H9 (cell line): ENCODE results near the gene CLCN5. TPM values are rescaled to one million over a fixed set of nuclear protein-coding genes. Genes with fewer than 3 reads are reported as not detected.

Source experiments
- DNase-seq: peaks from one replicate; pipeline ENCODE4 v3.0.0-alpha.2; 2017
- H2AFZ ChIP-seq: one replicate; pipeline ENCODE4 v1.6.1; 2013; ENCODE audit warnings: mild to moderate bottlenecking, low read length, control low read depth, moderate library complexity
- H2AK5ac ChIP-seq: 2 replicates; pipeline ENCODE4 v1.6.1; 2013; ENCODE audit warnings: low read length, control low read depth, mixed read lengths; ENCODE audit not compliant: insufficient read length
- H2BK120ac ChIP-seq: one replicate; pipeline ENCODE4 v1.6.1; 2013; ENCODE audit warnings: low read depth, mild to moderate bottlenecking, low read length, control low read depth, inconsistent platforms; ENCODE audit not compliant: poor library complexity, severe bottlenecking
- H2BK12ac ChIP-seq: 2 replicates; pipeline ENCODE4 v1.6.1; 2013; ENCODE audit warnings: low read length, control low read depth, mixed read lengths, low read depth; ENCODE audit not compliant: insufficient read length
- H2BK15ac ChIP-seq: 2 replicates; pipeline ENCODE4 v1.6.1; 2013; ENCODE audit warnings: low read depth, low read length, control low read depth
- H2BK20ac ChIP-seq: one replicate; pipeline ENCODE4 v1.6.1; 2013; ENCODE audit warnings: low read depth, mild to moderate bottlenecking, low read length, control low read depth, inconsistent platforms; ENCODE audit not compliant: poor library complexity, severe bottlenecking
- H2BK5ac ChIP-seq: 2 replicates; pipeline ENCODE4 v1.6.1; 2013; ENCODE audit warnings: low read length, control low read depth, mixed read lengths; ENCODE audit not compliant: insufficient read length
- H3K14ac ChIP-seq: 2 replicates; pipeline ENCODE4 v1.6.1; 2013; ENCODE audit warnings: low read length, control low read depth; ENCODE audit not compliant: insufficient read depth
- H3K18ac ChIP-seq: 2 replicates; pipeline ENCODE4 v1.6.1; 2013; ENCODE audit warnings: low read depth, mild to moderate bottlenecking, mixed read lengths, low read length, control low read depth; ENCODE audit not compliant: insufficient read length
- H3K23ac ChIP-seq: 2 replicates; pipeline ENCODE4 v1.6.1; 2013; ENCODE audit warnings: low read length, control low read depth, mixed read lengths, low read depth; ENCODE audit not compliant: insufficient read length
- H3K23me2 ChIP-seq: 2 replicates; pipeline ENCODE4 v1.6.1; 2013; ENCODE audit warnings: low read depth, mild to moderate bottlenecking, mixed read lengths, low read length, control low read depth; ENCODE audit not compliant: insufficient read length, poor library complexity, severe bottlenecking
- H3K27ac ChIP-seq: 2 replicates; pipeline ENCODE4 v1.5.1; 2013; ENCODE audit warnings: low read length, control low read depth, mixed read lengths, low read depth; ENCODE audit not compliant: insufficient read length
- H3K27me3 ChIP-seq: 2 replicates; pipeline ENCODE4 v1.6.1; 2013; ENCODE audit warnings: low read length, control low read depth, inconsistent platforms; ENCODE audit not compliant: insufficient read depth
- H3K4ac ChIP-seq: 2 replicates; pipeline ENCODE4 v1.6.1; 2013; ENCODE audit warnings: low read depth, mild to moderate bottlenecking, control low read depth, inconsistent platforms, low read length, moderate library complexity
- H3K4me1 ChIP-seq: 2 replicates; pipeline ENCODE4 v1.6.1; 2013; ENCODE audit warnings: low read length, control low read depth, inconsistent platforms; ENCODE audit not compliant: insufficient read depth
- H3K4me2 ChIP-seq: 2 replicates; pipeline ENCODE4 v1.6.1; 2013; ENCODE audit warnings: low read length, control low read depth, mixed read lengths; ENCODE audit not compliant: insufficient read length, insufficient read depth
- H3K56ac ChIP-seq: 2 replicates; pipeline ENCODE4 v1.6.1; 2013; ENCODE audit warnings: low read depth, mild to moderate bottlenecking, mixed read lengths, low read length, control low read depth; ENCODE audit not compliant: insufficient read length
- H3K79me1 ChIP-seq: 2 replicates; pipeline ENCODE4 v1.6.1; 2013; ENCODE audit warnings: low read depth, mild to moderate bottlenecking, moderate library complexity, low read length, control low read depth, inconsistent platforms; ENCODE audit not compliant: insufficient read depth, poor library complexity, severe bottlenecking
- H3K79me2 ChIP-seq: 2 replicates; pipeline ENCODE4 v1.6.1; 2013; ENCODE audit warnings: low read length, control low read depth, inconsistent platforms; ENCODE audit not compliant: insufficient read depth
- H3K9ac ChIP-seq: 2 replicates; pipeline ENCODE4 v1.6.1; 2013; ENCODE audit warnings: low read length, control low read depth, mixed read lengths; ENCODE audit not compliant: insufficient read length; ENCODE audit errors: extremely low read depth
- H3K9me3 ChIP-seq: one replicate; pipeline ENCODE4 v1.6.1; 2013; ENCODE audit warnings: low read depth, low read length, inconsistent platforms; ENCODE audit not compliant: control insufficient read depth
- H3T11ph ChIP-seq: one replicate; pipeline ENCODE4 v1.6.1; 2013; ENCODE audit warnings: mild to moderate bottlenecking, low read length, control low read depth, inconsistent platforms
- H4K20me1 ChIP-seq: one replicate; pipeline ENCODE4 v1.6.1; 2013; ENCODE audit not compliant: control insufficient read depth, insufficient read length, insufficient read depth
- H4K5ac ChIP-seq: 2 replicates; pipeline ENCODE4 v1.6.1; 2013; ENCODE audit warnings: low read depth, mild to moderate bottlenecking, mixed read lengths, low read length, control low read depth; ENCODE audit not compliant: insufficient read length
- H4K8ac ChIP-seq: replicated peaks from 2 replicates; pipeline ENCODE4 v1.6.1; 2013; ENCODE audit warnings: low read length, control low read depth, mixed read lengths, low read depth; ENCODE audit not compliant: insufficient read length
- H4K91ac ChIP-seq: 2 replicates; pipeline ENCODE4 v1.6.1; 2013; ENCODE audit warnings: low read depth, mild to moderate bottlenecking, moderate library complexity, mixed read lengths, low read length, control low read depth; ENCODE audit not compliant: insufficient read length
- H3K27ac Mint-ChIP-seq, 3 experiments: 2 replicates in 2 of 3; 3 replicates in 1 of 3; pipeline ENCODE4 v1.8.0; 2020 to 2021; ENCODE audit warnings: mixed read lengths in 3 of 3, mild to moderate bottlenecking in 1 of 3, moderate library complexity in 1 of 3
- H3K27me3 Mint-ChIP-seq: 2 replicates; pipeline ENCODE4 v1.8.0; 2021; ENCODE audit warnings: low read depth, mild to moderate bottlenecking, moderate library complexity, mixed read lengths
- H3K36me3 Mint-ChIP-seq, 3 experiments: 2 replicates in 2 of 3; 3 replicates in 1 of 3; pipeline ENCODE4 v1.8.0; 2020 to 2021; ENCODE audit warnings: low read depth in 3 of 3, mixed read lengths in 3 of 3; ENCODE audit not compliant: insufficient read depth in 1 of 3
- H3K4me1 Mint-ChIP-seq, 2 experiments: 2 replicates each; pipeline ENCODE4 v1.8.0; 2020; ENCODE audit warnings: mixed read lengths in 2 of 2
- H3K4me3 Mint-ChIP-seq, 2 experiments: 2 replicates in 1 of 2; 3 replicates in 1 of 2; pipeline ENCODE4 v1.8.0; 2020 to 2021; ENCODE audit warnings: mild to moderate bottlenecking in 2 of 2, mixed read lengths in 2 of 2, moderate library complexity in 1 of 2
- H3K9me3 Mint-ChIP-seq, 2 experiments: 2 replicates in 1 of 2; 3 replicates in 1 of 2; pipeline ENCODE4 v1.8.0; 2020; ENCODE audit warnings: mild to moderate bottlenecking in 2 of 2, mixed read lengths in 2 of 2, moderate library complexity in 1 of 2
- WGBS: extraction: QIAGEN DNeasy Blood & Tissue Kit; methylation state at CpG from one replicate; pipeline ENCODE4 v1.1.7; 2013; ENCODE audit warnings: missing lambda C conversion rate, low lambda C conversion rate, mixed read lengths; ENCODE audit not compliant: insufficient read length; ENCODE audit errors: extremely low coverage; 5-methylcytosine and 5-hydroxymethylcytosine counted together
- total RNA-seq: library from RNA; stranded (reverse); gene quantifications from 2 replicates; pipeline ENCODE4 v1.2.1, GENCODE V29; 2021
- TF ChIP-seq, protein P1 (sequence below): fragments of 200-600 bp; sonication (generic); conservative IDR thresholded peaks from 3 replicates; pipeline ENCODE4 v1.8.0; 2021; ENCODE audit warnings: antibody characterized with exemption, mild to moderate bottlenecking

Gene CLCN5
- total RNA-seq, 1 experiment from 2014 or later, result 5.9 TPM

DNA sequence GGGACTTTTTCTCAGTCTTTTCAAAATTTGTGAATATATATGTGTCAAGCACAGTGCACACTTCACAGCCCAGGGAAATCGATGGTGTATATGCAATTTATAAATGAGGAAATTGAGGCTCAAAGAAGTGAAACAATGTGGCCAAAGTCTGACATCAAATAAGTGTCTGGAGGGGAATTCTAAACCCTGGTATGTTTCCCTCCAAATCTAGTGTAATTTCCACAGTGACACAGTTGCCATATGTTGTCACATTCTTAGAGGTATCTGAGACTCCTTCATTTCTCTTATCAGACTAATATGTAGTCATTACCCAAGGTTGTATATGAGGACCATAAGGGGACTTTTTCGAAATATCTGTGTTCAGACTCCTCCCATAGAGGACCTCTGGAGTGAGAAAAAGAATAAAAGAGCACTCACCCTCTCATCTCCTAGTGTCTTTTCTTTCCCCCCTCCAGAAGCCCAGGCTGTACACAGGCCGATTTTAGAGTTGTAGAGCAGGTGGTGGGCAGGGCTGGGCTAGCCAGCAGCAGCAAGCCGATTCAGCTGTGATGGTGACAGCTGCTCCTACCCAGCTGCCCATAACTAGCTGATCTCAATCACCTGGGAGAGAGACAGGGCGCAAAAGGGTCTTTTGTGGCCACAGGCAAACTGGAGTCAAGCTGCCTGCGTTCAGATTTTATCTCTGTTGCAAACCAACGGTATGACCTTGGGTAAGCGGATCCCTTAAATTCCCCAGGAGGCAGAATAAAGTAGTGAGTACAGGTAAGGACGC lies 55.1 kb downstream of the CLCN5 start:
- no peak overlapping the region for H3K27ac ChIP-seq
- H4K20me1 ChIP-seq, result no peaks in the 10 kb centered on the region
- no peak overlapping the region for H3K4me3 Mint-ChIP-seq
- no peak overlapping the region for H3T11ph ChIP-seq
- no peak overlapping the region for H3K9ac ChIP-seq
- H2BK15ac ChIP-seq, result no peak overlapping the region
- no peak overlapping the region for H2AK5ac ChIP-seq
- no peaks in the 10 kb centered on the region for H3K4me1 Mint-ChIP-seq
- H3K4me1 ChIP-seq, result no peaks in the 10 kb centered on the region
- no peak overlapping the region for H3K56ac ChIP-seq
- H4K91ac ChIP-seq, result no peak overlapping the region
- no peaks in the 10 kb centered on the region; the same call in 1 of the 2 replicates for H3K27me3 Mint-ChIP-seq
- H2BK20ac ChIP-seq, result no peak overlapping the region
- DNase-seq, result no peak
- no peaks in the 10 kb centered on the region; a peak in 2 of 7 replicates for H3K36me3 Mint-ChIP-seq
- no peak overlapping the region for H3K4ac ChIP-seq
- H3K4me2 ChIP-seq, result no peak overlapping the region
- peaks cover 20% of the 10 kb centered on the region for H3K9me3 ChIP-seq
- H2BK5ac ChIP-seq, result no peak overlapping the region
- no peak overlapping the region for H3K18ac ChIP-seq
- no peak overlapping the region for H3K27ac Mint-ChIP-seq
- no peak overlapping the region for H4K8ac ChIP-seq
- no CpG with 5 or more reads among the region's 9 CpGs for WGBS
- peaks cover 44 to 50% of the 10 kb centered on the region in 2 experiments for H3K9me3 Mint-ChIP-seq
- no peaks in the 10 kb centered on the region for H3K27me3 ChIP-seq
- H2AFZ ChIP-seq, result no peak overlapping the region
- no peaks in the 10 kb centered on the region for H3K79me1 ChIP-seq
- no peaks in the 10 kb centered on the region for H3K79me2 ChIP-seq
- no peak overlapping the region for H4K5ac ChIP-seq
- H2BK12ac ChIP-seq, result no peak overlapping the region
- TF ChIP-seq, protein P1, sequence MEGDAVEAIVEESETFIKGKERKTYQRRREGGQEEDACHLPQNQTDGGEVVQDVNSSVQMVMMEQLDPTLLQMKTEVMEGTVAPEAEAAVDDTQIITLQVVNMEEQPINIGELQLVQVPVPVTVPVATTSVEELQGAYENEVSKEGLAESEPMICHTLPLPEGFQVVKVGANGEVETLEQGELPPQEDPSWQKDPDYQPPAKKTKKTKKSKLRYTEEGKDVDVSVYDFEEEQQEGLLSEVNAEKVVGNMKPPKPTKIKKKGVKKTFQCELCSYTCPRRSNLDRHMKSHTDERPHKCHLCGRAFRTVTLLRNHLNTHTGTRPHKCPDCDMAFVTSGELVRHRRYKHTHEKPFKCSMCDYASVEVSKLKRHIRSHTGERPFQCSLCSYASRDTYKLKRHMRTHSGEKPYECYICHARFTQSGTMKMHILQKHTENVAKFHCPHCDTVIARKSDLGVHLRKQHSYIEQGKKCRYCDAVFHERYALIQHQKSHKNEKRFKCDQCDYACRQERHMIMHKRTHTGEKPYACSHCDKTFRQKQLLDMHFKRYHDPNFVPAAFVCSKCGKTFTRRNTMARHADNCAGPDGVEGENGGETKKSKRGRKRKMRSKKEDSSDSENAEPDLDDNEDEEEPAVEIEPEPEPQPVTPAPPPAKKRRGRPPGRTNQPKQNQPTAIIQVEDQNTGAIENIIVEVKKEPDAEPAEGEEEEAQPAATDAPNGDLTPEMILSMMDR, result no peak
- H3K23me2 ChIP-seq, result no peaks in the 10 kb centered on the region
- no peak overlapping the region for H3K23ac ChIP-seq
- no peak overlapping the region for H2BK120ac ChIP-seq
- no peak overlapping the region for H3K14ac ChIP-seq
